Embryonic facial prominence (tissue), 1 donor: ENCODE results near the gene PSENEN.
"Not testable (repeated sequence)": the region's sequence is repeated elsewhere in the genome, so short reads cannot be mapped to it uniquely, and the experiment has no call there.

Experiments used
- DNase-seq: peaks from one replicate; pipeline ENCODE4 v3.0.0-alpha.2; 2016; ENCODE audit errors: extremely low spot score

The PSENEN gene

GRCh38 chr19:35751839-35752745 lies 6.6 kb downstream of the PSENEN start:
- DNase-seq: peak; percentile 1

GRCh38 chr19:35752746-35753350 lies 7.4 kb downstream of the PSENEN start:
- peak; percentile 4 for DNase-seq

DNA sequence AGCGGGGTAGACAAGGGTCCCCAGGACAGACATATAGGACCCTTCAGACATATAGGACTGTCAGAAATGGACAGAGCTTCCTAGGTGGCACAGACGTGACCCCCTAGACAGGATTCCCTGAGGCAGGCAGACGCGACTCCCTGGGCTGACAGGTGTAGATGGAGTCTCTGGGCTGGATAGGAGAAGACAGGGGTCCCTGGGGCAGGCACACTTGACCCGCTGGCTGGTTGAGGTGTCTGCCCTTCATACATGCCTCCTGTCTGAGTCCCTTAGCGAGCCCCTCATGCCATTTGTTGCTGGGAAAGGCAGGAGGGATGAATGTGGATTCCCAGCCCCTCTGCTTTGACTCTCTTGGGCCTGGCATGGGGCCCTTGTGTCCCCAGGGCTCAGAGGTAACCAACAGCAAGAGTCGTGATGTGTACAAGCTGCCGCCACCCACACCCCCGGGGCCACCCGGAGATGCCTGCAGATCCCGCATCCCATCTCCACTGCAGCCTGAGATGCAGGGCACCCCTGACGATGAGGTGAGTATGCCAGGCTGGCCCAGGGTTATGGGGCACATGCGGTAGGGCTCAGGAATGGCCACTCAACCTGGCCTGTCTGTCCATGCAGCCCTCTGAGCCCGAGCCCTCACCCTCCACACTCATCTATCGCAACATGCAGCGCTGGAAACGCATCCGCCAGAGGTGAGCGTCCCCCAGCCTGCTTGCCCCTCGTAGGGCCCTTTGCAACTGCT lies 8.4 kb downstream of the PSENEN start:
- DNase-seq: peak; percentile 3

DNA sequence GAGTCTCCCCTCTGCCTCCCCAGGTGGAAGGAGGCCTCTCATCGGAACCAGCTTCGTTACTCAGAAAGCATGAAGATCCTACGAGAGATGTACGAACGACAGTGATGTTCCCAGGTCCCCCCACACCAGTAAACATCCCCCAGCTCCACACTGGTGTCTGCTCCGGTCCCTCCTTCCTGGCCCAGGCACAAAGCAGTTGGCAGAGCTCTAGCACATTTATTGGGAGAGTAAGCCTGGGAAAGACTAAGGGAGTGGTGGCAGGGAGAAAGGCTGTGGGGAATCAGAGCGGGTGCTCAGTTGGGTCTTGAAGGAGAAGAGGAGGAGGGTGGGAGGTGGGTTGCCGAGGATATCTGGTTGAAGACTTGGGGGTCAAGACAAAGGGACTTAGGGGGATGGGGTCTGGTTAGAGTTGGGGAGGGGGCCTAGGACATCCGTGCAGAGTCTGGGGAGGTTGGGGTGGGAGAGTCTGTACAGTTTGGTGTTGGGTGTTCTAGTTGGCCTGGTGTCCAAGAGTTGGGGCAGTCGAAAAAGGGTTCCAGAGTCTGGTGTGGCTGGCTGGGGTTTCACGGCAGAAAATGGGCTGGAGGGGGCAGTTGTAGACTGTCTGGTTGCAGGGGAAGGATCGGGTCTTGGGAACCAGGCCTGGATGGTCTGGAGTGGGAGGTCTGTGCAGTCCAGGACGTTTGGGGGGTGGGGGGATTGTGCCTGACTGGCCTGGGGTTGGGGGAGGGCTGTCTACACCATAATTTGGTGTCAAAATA lies 9.1 kb downstream of the PSENEN start:
- DNase-seq: peak; percentile 4

GRCh38 chr19:35755131-35755549 lies 9.7 kb downstream of the PSENEN start:
- no peak for DNase-seq

DNA sequence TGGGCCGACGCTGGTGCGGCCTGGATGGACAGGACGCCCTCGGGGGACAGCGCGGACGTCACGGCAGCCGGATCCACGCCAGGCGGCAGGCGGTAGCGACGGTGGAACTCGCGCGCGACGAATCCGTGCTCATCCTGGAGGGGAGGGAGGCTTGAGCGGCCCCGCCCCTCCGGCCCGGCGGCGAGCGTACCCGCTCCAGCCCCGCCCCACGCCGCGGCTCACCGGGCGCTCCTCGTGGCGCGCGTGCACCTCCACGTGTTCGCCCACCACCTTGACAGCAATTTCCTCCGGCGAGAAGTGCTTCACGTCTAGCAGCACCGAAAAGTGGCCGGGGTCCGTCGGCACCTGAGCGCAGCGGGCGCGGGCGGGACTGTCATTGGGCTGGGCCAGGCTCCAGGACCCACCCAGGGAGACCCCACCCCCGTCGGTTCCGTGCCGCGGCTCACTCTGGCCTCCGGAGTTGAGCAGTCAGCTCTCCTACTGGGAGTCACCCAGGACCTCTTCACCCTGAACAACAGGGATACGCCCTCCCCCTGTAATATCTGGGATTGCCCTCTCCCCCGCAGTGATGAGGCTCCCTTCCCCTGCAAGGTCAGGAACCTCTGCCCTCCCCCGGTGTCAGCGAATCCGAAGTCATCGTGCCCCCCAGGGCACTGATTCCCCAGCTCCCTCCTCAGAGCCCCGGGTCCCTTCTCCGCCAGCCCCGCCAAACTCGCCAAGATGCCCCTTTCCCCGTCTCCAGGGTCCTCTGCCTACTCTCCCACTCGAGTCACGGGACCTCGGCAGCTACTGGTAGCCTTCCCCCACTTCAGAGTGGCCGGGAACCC lies 10.3 kb downstream of the PSENEN start:
- DNase-seq: no peak

- DNase-seq: no peak
Measured at GRCh38 chr19:35756377-35757230, 11.2 kb downstream of the PSENEN start, which contains the start of gene HSPB6. TSS of gene HSPB6 (minus strand) at chr19:35757029. CDS start at chr19:35757008, 21 bp downstream.

DNA sequence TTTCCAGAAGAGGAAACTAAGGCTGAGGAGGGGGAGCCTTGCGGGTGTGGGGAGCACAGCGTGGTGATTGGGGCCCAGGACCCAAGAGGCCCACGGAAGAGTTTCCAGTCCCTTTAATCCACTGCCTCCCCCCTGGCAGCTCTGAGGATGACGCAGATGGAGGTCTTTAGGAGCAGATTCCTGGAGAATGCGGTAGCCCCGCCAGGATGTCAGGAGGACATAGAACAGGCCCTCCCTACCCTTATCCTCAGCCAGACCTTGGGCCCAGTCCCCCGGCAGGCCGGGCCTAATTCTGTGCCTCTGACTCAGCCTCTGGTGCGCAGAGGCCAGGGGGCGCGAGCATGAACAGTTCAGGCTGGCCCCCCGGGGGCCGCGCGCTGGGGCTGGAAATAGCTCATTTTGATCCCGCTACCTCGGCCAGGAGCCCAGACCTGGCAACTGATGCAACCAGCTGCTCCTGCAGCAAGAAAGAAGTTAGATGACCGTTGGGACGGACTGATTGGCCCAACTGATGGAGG lies 11.8 kb downstream of the PSENEN start:
- DNase-seq: peak; percentile 25

DNA sequence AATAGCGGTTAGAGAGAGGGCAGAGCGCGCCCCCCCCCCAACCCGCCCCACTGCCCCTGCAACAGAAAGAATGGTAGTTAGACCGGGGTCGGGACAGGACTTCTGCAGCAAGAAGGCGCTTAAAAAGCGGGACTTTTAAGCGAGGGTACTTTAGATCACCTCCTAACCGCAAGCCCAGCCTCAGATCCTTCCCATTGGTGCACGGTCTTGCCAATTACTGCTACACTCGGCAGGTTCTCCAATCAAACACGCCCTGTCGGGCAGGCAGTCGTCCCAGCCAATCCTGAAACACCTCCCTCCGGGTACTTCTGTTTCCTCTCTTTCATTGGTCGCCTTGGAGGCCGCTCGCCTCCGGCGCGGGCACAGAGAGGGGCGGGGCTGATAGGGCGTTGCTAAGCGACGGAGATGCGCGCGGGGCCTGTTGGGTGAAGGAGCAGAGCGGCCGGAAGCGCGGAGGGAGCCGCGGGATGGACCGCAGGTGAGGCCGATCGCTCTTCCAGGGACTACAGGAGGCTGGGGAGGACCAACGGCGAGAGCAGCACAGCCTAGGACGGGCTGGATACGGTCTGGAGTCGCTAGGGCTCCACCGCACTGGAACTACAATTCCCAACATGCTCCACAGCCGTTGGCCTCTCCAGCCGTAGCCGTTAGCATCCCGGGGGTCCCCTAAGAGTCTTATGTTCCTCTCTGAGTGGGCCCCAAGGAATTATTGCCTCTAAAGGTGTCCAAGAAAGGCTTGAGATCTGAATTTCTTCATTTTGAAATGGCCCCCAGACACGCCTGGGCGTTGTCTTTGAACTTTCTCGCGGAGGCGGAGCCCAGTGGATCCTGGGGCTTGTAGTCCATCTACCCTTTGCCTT lies 12.5 kb downstream of the PSENEN start, which contains the start of gene PROSER3:
Gene PROSER3, plus strand, starts transcription at position 428 of the 860 bp plus-strand sequence. Its CDS starts 40 bp downstream, at position 468.
- DNase-seq: peak; percentile 99

DNA sequence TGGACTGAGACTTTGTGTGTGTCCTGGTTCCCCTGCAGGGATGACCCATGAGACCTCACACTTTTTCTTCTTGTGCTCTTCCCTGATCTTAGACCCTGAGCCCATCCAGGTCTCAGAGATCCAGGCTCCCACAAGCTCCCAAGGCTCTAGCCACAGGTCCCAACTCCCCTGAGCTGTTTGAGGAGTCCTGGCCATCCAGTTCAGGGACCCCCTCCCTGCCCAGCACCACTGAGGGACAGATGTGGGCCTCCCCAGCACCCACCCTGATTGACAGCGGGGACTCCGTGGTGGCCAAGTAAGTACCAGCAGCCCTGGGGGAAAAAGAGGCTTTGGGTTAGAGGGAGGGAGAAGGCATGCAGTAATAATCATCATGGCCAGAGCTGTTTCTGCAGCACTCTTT lies 14.2 kb downstream of the PSENEN start:
- no peak for DNase-seq

DNA sequence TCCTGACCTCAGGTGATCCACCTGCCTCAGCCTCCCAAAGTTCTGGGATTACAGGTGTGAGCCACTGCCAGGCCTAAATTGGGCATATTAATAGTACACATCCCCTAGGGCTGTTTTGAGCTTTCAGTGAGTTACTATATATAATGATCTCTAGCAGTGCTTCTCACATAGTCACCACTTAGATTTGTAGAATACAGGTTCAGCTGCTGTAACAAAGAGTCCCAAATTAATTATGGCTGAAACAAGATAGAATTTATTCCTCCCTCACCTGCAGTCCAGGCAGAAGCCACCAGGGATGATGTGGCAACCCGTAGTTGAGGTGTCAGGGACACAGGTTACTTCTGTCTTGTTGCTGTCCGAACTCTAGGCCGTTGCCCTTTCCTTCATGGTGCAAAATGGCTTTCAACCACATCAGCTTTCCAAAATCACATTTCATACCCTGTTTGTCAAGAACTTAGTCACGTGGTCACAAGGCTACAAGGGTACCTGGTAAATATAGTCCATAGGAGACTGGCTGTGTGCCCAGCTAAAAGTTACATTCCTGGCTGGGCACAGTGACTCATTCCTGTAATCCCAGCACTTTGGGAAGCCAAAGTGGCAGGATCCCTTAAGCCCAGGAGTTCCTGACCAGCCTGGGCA lies 15.4 kb downstream of the PSENEN start:
- DNase-seq: no peak

GRCh38 chr19:35764432-35765315 lies 19.2 kb downstream of the PSENEN start:
- no peak for DNase-seq

- DNase-seq: no peak
Measured at GRCh38 chr19:35766571-35767104, 21.2 kb downstream of the PSENEN start.

- no peak for DNase-seq
Measured at GRCh38 chr19:35767288-35768081, 22.0 kb downstream of the PSENEN start.

DNA sequence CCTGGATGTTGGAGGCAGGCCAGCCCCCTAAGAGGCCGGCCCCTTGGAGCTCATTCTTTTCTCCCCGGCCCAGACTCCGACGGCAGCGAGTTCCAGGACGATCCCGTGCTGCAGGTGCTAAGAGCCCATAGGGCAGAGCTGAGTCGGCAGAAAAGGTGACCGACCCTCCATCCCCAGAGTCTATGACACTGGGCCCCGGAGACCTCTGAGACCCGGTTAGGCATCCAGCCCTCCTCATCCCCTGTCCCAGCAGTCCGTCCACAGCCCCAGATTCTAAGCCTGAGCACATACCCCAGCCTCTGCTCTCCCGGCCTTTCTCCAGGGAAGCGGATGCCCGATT lies 22.6 kb downstream of the PSENEN start:
- no peak for DNase-seq

DNA sequence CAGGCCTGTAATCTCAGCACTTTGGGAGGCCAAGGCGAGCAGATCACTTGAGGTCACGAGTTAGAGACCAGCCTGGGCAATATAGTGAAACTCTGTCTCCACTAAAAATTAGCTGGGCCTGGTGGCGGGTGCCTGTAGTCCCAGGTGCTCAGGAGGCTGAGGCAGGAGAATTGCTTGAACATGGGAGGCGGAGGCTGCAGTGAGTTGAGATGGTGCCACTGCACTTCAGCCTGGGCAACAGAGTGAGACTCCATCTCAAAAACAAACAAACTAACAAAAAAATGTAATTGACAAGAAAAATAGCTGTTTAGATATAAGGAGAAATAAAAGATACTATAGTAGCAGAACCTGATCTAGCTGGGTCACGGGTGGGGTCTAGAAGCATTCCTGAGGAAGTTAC lies 26.9 kb downstream of the PSENEN start:
- DNase-seq: not testable (repeated sequence)
